Occipital lobe (tissue), 2 donors: ENCODE results near the gene SHD. TPM values are rescaled to one million over a fixed set of nuclear protein-coding genes. Genes with fewer than 3 reads are reported as not detected.
A peak's percentile ranks its signal among the peaks of the same experiment; 100 is the strongest.
"Not testable (repeated sequence)": the region's sequence is repeated elsewhere in the genome, so short reads cannot be mapped to it uniquely, and the experiment has no call there.

ENCODE experiments used
- DNase-seq: peaks from one replicate; lab custom pipeline; 2025; lab: John Stamatoyannopoulos, UW
- total RNA-seq: library from RNA; depleted of rRNA; stranded (reverse); fragments of >200 nt; gene quantifications from one replicate; pipeline ENCODE4 v1.2.3, GENCODE V29; 2014

The SHD gene
- total RNA-seq, 1 donor from 2014 or later = 0.94 TPM

- DNase-seq = no peak
Observed at GRCh38 chr19:4267101-4267900, 11.8 kb upstream of the SHD start.

- DNase-seq = no peak
Observed at GRCh38 chr19:4267901-4268815, 10.9 kb upstream of the SHD start.

DNA sequence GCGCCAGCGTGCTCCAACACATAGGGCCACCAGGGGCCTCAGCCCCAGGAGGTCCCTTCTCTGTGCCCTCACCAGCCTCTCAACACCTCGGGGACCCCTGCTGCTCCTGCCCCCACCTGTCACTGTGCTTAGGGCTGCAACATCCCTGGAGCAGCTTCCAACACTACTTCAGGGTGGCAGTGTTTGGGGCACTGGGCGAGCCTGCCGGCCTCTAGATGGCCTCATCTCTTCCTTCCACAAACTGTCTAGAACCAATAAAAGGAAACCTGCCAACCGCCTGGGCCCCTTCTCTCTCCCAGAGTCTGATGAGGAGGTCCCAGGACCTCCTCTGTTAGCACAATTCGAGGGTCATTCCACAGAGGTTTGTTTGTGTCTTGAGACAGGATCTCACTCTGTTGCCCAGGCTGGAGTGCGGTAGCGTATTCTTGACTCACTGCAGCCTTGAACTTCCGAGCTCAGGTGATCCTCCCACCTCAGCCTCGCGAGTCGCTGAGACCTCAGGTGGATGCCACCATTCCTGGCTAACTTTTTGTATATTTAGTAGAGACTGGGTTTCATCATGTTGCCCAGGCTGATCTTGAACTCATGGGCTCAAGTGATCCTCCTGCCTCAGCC, 10.1 kb upstream of the SHD start:
- DNase-seq = no peak

- DNase-seq = no peak
Observed at GRCh38 chr19:4272894-4273293, 6.2 kb upstream of the SHD start.

GRCh38 chr19:4274321-4274686, 4.8 kb upstream of the SHD start:
- not testable (repeated sequence) for DNase-seq

DNA sequence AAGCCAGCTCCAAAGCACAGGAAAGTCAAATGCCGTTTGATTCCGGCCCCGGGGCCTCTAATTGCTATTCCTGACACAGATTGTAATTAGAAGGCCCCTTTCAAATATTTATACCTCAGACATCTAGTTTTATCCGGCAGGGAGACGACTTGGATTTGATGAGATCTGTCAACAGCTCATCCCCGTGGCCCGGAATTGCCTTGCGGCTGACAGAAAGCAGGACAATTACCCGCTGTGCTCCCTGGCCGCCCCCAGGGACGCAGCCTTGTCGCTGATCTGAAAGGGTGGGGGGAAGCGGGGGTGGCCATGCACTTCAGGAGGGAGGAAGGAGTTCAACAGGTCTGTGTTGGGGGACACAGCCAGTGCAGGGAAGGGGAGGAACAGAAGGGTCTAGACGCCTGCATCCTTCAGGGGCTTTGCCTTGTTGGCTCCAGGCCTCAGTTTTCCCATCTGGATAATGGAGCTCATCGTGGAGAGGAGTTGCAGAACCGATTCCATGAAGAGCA, 1.8 kb upstream of the SHD start:
- DNase-seq = no peak

GRCh38 chr19:4278010-4278409, 1.1 kb upstream of the SHD start:
- DNase-seq = no peak

GRCh38 chr19:4279267-4279529, 132 bp downstream of the SHD start:
- DNase-seq = no peak

GRCh38 chr19:4279530-4280422, 710 bp downstream of the SHD start:
- no peak for DNase-seq

- no peak for DNase-seq
Observed at GRCh38 chr19:4284176-4284958, 5.3 kb downstream of the SHD start.

GRCh38 chr19:4284974-4285373, 5.9 kb downstream of the SHD start:
- DNase-seq = no peak

DNA sequence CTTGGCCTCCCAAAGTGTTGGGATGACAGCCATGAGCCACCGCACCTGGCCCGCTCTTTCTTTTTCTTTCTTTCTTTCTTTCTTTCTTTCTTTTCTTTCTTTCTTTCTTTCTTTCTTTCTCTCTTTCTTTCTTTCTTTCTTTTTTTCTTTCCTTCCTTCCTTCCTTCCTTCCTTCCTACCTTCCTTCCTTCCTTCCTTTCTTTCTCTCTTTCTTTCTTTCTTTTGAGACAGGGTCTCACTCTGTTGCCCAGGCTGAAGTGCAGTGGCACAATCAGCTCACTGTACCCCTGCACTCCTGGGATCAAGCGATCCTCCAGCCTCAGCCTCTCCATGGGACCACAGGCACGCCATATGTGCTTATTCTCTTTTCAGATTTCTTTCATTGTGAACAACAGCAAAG, 7.1 kb downstream of the SHD start:
- DNase-seq = not testable (repeated sequence)

DNA sequence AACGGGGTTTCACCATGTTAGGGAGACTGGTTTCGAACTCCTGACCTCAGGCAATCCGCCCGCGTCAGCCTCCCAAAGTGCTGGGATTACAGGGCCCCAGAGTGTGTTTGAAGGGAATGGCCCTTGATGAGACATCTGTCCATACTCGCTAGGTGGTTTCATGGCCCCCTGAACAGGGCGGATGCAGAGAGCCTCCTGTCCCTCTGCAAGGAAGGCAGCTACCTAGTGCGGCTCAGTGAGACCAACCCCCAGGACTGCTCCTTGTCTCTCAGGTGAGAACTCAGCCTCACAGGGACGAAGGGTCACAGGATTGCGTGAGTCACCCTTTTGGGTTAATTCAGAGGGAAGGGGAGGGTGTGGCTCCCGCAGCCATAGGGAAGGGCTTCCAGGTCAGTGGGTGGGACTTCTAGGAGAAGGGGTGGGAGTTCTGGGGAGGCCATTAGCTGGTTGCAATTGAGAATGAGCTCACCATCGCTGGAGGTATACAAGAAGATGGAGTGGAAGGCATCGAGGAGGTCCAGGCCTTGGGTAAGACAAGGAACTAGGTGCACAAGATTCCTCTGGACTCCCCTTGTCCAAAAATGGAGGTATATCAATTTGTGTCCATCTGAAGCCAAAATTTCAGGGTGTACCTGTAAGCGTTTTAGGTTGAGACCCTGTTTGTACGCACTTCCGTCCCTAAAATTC, 9.2 kb downstream of the SHD start:
- no peak for DNase-seq

GRCh38 chr19:4291184-4291732, 12.2 kb downstream of the SHD start:
- no peak for DNase-seq

GRCh38 chr19:4292515-4292914, 13.4 kb downstream of the SHD start:
- DNase-seq = no peak

DNA sequence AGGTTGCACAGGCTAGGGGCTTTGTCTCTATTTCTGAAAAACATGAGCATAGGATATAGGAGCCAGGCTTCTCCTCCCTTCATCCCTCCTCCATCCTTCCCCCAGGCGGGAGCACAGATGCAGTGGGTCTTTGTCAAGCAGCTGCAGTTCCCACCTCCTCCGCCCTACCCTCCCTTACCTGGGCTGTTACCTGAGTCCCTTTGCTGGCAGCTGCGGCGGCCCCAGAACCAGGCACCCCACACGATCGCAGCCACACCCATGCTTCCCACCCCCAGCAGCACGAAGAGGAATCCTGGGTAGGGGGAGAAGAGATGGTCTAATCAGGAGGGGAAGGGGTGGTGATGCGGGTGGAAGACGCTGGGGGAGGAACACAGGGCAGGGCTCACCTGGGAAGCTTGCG, 15.3 kb downstream of the SHD start:
- DNase-seq = no peak

- peak; percentile 56 for DNase-seq
Observed at GRCh38 chr19:4295972-4296771, 17.1 kb downstream of the SHD start.

- no peak for DNase-seq
Observed at GRCh38 chr19:4297901-4298809, 19.1 kb downstream of the SHD start.
